ENCODE measurements around the gene GSG1.

Gene GSG1

DNA sequence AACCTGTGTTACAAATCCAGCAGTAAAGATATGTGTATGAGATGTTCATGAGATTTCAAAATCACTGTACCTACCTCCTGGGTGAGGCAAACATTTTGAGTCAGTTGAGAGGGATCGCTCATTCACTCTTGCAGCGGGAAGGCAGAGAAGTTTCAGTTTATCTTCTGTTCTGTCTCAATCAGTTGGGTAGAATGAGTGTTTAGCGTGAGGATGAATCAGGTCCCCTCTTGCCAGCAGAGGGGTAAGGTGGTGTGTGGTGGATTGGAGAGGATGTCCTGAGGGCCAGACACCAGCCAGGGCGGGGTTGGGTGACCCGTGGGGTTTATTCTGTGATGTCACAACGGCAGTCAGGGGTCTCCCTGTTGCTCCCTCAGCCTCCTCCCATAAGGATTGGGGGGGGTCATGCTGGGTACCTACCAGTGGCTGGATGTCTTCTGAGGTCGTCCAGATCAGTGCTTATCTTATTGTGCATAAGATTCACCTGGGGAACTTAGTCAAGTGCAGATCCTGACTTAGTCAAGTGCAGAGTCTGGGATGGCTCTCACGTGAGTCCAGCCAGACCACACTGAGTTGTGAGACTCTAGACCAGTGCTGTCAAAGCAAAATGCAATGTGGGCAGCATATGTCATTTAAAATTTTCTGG lies at the start of gene GSG1:
Gene GSG1 (minus strand): TSS at position 277 of the 643 bp plus-strand sequence. CDS start 155 bp downstream, at position 122.
- Histone ChIP-seq H3K9me3 (ENCODE audit: insufficient read depth, low read depth, low read length) (peaks cover 5% of the 10 kb centered on the region), H3K4me3 (ENCODE audit: low read length) (no peak within 1 kb of the TSS), H3K27ac (ENCODE audit: low read length) (no peak within 1 kb of the TSS), H3K27me3 (ENCODE audit: insufficient read depth, low read length) (peaks cover 4% of the 10 kb centered on the region; the same call in 1 of the 2 replicates), H3K36me3 (ENCODE audit: insufficient read depth, low read depth, low read length) (no peaks in the 10 kb centered on the region), H3K4me1 (ENCODE audit: insufficient read depth, low read length) (peaks cover 27% of the 10 kb centered on the region), H3K9ac (ENCODE audit: low read depth, low read length) (no peak within 1 kb of the TSS)

- Histone ChIP-seq H3K27ac (ENCODE audit: low read length) (no peak overlapping the region), H3K36me3 (ENCODE audit: insufficient read depth, low read depth, low read length) (no peaks in the 10 kb centered on the region), H3K4me3 (ENCODE audit: low read length) (no peak overlapping the region), H3K9ac (ENCODE audit: low read depth, low read length) (no peak overlapping the region), H3K27me3 (ENCODE audit: insufficient read depth, low read length) (no peaks in the 10 kb centered on the region), H3K9me3 (ENCODE audit: insufficient read depth, low read depth, low read length) (0 out of 2 replicates have a peak, but pooled peaks cover 3% of the 10 kb centered on the region), H3K4me1 (ENCODE audit: insufficient read depth, low read length) (peaks cover 12% of the 10 kb centered on the region; the same call in 1 of the 2 replicates)
Measured at GRCh38 chr12:13153180-13153579, 49.7 kb upstream of the GSG1 start.

- Histone ChIP-seq H3K4me3 (ENCODE audit: low read length) (no peak overlapping the region), H3K4me1 (ENCODE audit: insufficient read depth, low read length) (peaks cover 12% of the 10 kb centered on the region; the same call in 1 of the 2 replicates), H3K27me3 (ENCODE audit: insufficient read depth, low read length) (no peaks in the 10 kb centered on the region), H3K9me3 (ENCODE audit: insufficient read depth, low read depth, low read length) (0 out of 2 replicates have a peak, but pooled peaks cover 3% of the 10 kb centered on the region), H3K27ac (ENCODE audit: low read length) (no peak overlapping the region), H3K9ac (ENCODE audit: low read depth, low read length) (no peak overlapping the region), H3K36me3 (ENCODE audit: insufficient read depth, low read depth, low read length) (no peaks in the 10 kb centered on the region)
Measured at GRCh38 chr12:13152756-13153155, 49.3 kb upstream of the GSG1 start.

DNA sequence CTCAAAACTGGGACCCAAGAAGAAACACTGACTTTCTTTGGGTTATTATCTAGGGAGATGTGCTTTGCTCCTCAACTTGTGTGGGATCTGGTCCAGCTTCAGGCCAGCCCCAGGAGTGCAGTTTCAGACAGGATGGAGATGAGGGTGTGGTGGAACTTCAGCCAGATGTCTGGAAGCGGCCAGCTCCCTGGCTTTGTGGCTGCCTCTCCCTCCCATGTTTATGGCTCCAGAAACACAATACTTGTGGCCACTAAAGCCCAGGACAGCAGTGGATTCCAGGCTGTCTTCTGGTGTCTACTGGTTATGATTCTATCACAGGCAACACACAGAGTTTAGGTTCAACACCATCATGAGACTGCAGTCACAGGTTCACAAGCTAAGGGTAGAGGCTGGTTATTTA lies 48.8 kb upstream of the GSG1 start:
- H3K9ac ChIP-seq (ENCODE audit: low read depth, low read length), result no peak overlapping the region
- H3K27me3 ChIP-seq (ENCODE audit: insufficient read depth, low read length), result no peaks in the 10 kb centered on the region
- no peaks in the 10 kb centered on the region for H3K36me3 ChIP-seq (ENCODE audit: insufficient read depth, low read depth, low read length)
- no peak overlapping the region for H3K27ac ChIP-seq (ENCODE audit: low read length)
- H3K4me1 ChIP-seq (ENCODE audit: insufficient read depth, low read length), result peaks cover 12% of the 10 kb centered on the region; the same call in 1 of the 2 replicates
- H3K9me3 ChIP-seq (ENCODE audit: insufficient read depth, low read depth, low read length), result 0 out of 2 replicates have a peak, but pooled peaks cover 3% of the 10 kb centered on the region
- no peak overlapping the region for H3K4me3 ChIP-seq (ENCODE audit: low read length)

GRCh38 chr12:13149411-13149810 lies 45.9 kb upstream of the GSG1 start:
- Histone ChIP-seq H3K36me3 (ENCODE audit: insufficient read depth, low read depth, low read length) (no peaks in the 10 kb centered on the region), H3K9ac (ENCODE audit: low read depth, low read length) (no peak overlapping the region), H3K4me1 (ENCODE audit: insufficient read depth, low read length) (peaks cover 4% of the 10 kb centered on the region; the same call in 1 of the 2 replicates), H3K27ac (ENCODE audit: low read length) (no peak overlapping the region), H3K27me3 (ENCODE audit: insufficient read depth, low read length) (no peaks in the 10 kb centered on the region), H3K9me3 (ENCODE audit: insufficient read depth, low read depth, low read length) (0 out of 2 replicates have a peak, but pooled peaks cover 3% of the 10 kb centered on the region), H3K4me3 (ENCODE audit: low read length) (no peak overlapping the region)

GRCh38 chr12:13148485-13148847 lies 45.0 kb upstream of the GSG1 start:
- Histone ChIP-seq H3K36me3 (ENCODE audit: insufficient read depth, low read depth, low read length) (no peaks in the 10 kb centered on the region), H3K4me3 (ENCODE audit: low read length) (no peak overlapping the region), H3K9me3 (ENCODE audit: insufficient read depth, low read depth, low read length) (0 out of 2 replicates have a peak, but pooled peaks cover 3% of the 10 kb centered on the region), H3K27ac (ENCODE audit: low read length) (no peak overlapping the region), H3K27me3 (ENCODE audit: insufficient read depth, low read length) (no peaks in the 10 kb centered on the region), H3K4me1 (ENCODE audit: insufficient read depth, low read length) (0 out of 2 replicates have a peak, but pooled peaks cover 3% of the 10 kb centered on the region), H3K9ac (ENCODE audit: low read depth, low read length) (no peak overlapping the region)

GRCh38 chr12:13147688-13148484 lies 44.4 kb upstream of the GSG1 start:
- no peak overlapping the region for H3K27ac ChIP-seq (ENCODE audit: low read length)
- no peak overlapping the region for H3K9ac ChIP-seq (ENCODE audit: low read depth, low read length)
- no peaks in the 10 kb centered on the region for H3K36me3 ChIP-seq (ENCODE audit: insufficient read depth, low read depth, low read length)
- no peaks in the 10 kb centered on the region for H3K4me1 ChIP-seq (ENCODE audit: insufficient read depth, low read length)
- no peaks in the 10 kb centered on the region for H3K27me3 ChIP-seq (ENCODE audit: insufficient read depth, low read length)
- no peak overlapping the region for H3K4me3 ChIP-seq (ENCODE audit: low read length)
- H3K9me3 ChIP-seq (ENCODE audit: insufficient read depth, low read depth, low read length), result 0 out of 2 replicates have a peak, but pooled peaks cover 3% of the 10 kb centered on the region

- Histone ChIP-seq H3K4me1 (ENCODE audit: insufficient read depth, low read length) (no peaks in the 10 kb centered on the region), H3K9ac (ENCODE audit: low read depth, low read length) (no peak overlapping the region), H3K27me3 (ENCODE audit: insufficient read depth, low read length) (no peaks in the 10 kb centered on the region), H3K9me3 (ENCODE audit: insufficient read depth, low read depth, low read length) (0 out of 2 replicates have a peak, but pooled peaks cover 3% of the 10 kb centered on the region), H3K36me3 (ENCODE audit: insufficient read depth, low read depth, low read length) (no peaks in the 10 kb centered on the region), H3K27ac (ENCODE audit: low read length) (no peak overlapping the region), H3K4me3 (ENCODE audit: low read length) (no peak overlapping the region)
Measured at GRCh38 chr12:13146336-13146938, 43.0 kb upstream of the GSG1 start.

- Histone ChIP-seq H3K27ac (ENCODE audit: low read length) (no peak overlapping the region), H3K4me1 (ENCODE audit: insufficient read depth, low read length) (no peaks in the 10 kb centered on the region), H3K27me3 (ENCODE audit: insufficient read depth, low read length) (no peaks in the 10 kb centered on the region), H3K9ac (ENCODE audit: low read depth, low read length) (no peak overlapping the region), H3K36me3 (ENCODE audit: insufficient read depth, low read depth, low read length) (no peaks in the 10 kb centered on the region), H3K4me3 (ENCODE audit: low read length) (no peak overlapping the region), H3K9me3 (ENCODE audit: insufficient read depth, low read depth, low read length) (no peaks in the 10 kb centered on the region; the same call in none of the 2 replicates)
Measured at GRCh38 chr12:13144266-13144828, 40.9 kb upstream of the GSG1 start.

DNA sequence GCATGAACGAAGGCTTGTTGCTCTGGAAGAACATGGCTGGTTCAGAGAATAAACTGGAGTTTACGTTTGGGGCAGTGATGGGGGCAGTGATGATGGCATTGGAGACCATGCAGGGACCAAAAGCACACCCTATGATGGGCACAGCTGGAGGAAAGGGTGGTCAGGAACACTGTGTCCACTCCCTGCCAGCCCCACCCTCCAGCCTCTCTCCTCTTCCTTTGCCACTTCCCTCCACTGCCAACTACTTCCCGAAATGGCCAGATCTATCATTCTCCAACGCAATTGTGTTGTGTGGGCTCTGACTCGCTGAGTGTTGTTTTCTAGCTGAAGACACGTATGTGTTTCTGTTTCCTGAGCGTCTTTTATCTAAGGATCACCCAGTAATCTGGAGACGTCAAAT lies 39.3 kb upstream of the GSG1 start:
- no peaks in the 10 kb centered on the region for H3K27me3 ChIP-seq (ENCODE audit: insufficient read depth, low read length)
- no peak overlapping the region for H3K4me3 ChIP-seq (ENCODE audit: low read length)
- H3K27ac ChIP-seq (ENCODE audit: low read length), result no peak overlapping the region
- no peaks in the 10 kb centered on the region for H3K36me3 ChIP-seq (ENCODE audit: insufficient read depth, low read depth, low read length)
- H3K9me3 ChIP-seq (ENCODE audit: insufficient read depth, low read depth, low read length), result no peaks in the 10 kb centered on the region; the same call in none of the 2 replicates
- H3K9ac ChIP-seq (ENCODE audit: low read depth, low read length), result no peak overlapping the region
- H3K4me1 ChIP-seq (ENCODE audit: insufficient read depth, low read length), result no peaks in the 10 kb centered on the region

DNA sequence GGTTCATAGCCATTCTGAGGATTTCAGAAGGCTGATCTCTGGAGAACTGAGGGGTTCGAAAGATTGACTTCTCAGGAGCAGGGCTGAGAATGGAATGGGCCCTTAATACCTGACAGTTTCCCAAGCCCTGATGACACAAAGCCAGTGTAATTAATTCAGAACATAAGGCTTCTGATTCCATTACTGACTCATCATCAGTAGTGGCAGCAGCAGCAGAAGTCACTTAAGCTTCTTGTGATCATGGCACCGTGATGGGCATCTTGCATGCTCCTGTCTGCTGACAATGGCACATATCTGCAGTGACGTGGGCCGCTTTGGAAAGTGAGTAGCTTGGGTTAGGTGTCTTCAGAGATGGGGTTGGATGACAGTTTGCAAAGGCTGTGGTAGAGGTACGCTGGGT lies 38.2 kb upstream of the GSG1 start:
- Histone ChIP-seq H3K27ac (ENCODE audit: low read length) (no peak overlapping the region), H3K9me3 (ENCODE audit: insufficient read depth, low read depth, low read length) (no peaks in the 10 kb centered on the region; the same call in none of the 2 replicates), H3K4me3 (ENCODE audit: low read length) (no peak overlapping the region), H3K9ac (ENCODE audit: low read depth, low read length) (no peak overlapping the region), H3K4me1 (ENCODE audit: insufficient read depth, low read length) (no peaks in the 10 kb centered on the region), H3K27me3 (ENCODE audit: insufficient read depth, low read length) (no peaks in the 10 kb centered on the region), H3K36me3 (ENCODE audit: insufficient read depth, low read depth, low read length) (no peaks in the 10 kb centered on the region)
